Fibroblast of mammary gland (primary cell): ENCODE measurements around the gene ARMC3.

ENCODE experiments used
- DNase-seq: peaks from one replicate; pipeline ENCODE4 v3.0.0-alpha.2; 2010; ENCODE audit warnings: low read depth
- H3K4me3 ChIP-seq: 2 replicates; pipeline ENCODE4 v1.5.1; 2011; ENCODE audit warnings: low read depth, mild to moderate bottlenecking, low read length, moderate library complexity; ENCODE audit not compliant: control insufficient read depth
- CTCF ChIP-seq: conservative IDR thresholded peaks from 2 replicates; pipeline ENCODE4 v1.5.1; 2011; ENCODE audit warnings: low read depth, low read length, inconsistent platforms; ENCODE audit not compliant: control insufficient read depth, insufficient read depth

Gene ARMC3

GRCh38 chr10:22911067-22911466 is 16.8 kb upstream of the ARMC3 start:
- H3K4me3 ChIP-seq: no peak overlapping the region
- no peak for TF ChIP-seq CTCF
- no peak for DNase-seq

GRCh38 chr10:22911889-22912762 is 15.7 kb upstream of the ARMC3 start:
- no peak for TF ChIP-seq CTCF
- DNase-seq: peak; percentile 8
- no peak overlapping the region for H3K4me3 ChIP-seq

DNA sequence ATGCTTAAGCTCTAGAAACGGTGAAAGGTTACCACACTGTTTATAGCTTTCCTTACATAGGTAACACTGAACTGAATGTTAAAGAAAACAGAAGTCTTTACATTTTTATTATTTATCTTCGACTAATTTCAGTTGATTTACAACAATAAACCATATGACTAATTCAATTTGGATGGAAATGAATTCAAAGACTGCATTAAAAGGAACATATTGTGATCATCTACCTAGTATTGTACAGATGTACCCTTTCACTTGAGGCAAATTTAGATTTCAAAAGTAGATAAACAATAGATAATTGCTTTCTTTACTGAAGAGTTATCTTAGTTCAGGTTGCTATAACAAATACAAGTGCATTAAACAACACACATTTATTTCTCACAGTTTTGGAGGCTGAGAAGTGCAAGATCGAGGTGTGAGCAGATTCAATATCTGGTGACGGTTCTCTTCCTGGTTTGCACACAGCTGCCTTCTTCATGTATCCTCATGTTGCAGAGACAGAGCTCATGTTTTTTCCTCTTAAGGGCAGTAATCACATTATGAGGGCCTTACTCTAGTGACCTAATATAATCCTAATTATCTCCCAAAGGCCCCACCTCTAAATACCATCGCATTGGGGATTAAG is 15.0 kb upstream of the ARMC3 start:
- DNase-seq: no peak
- H3K4me3 ChIP-seq: no peak overlapping the region
- TF ChIP-seq CTCF: no peak

- TF ChIP-seq CTCF: no peak
- no peak for DNase-seq
- no peak overlapping the region for H3K4me3 ChIP-seq
These were observed 14.3 kb upstream of the ARMC3 start for GRCh38 chr10:22913474-22914092.

- no peak for TF ChIP-seq CTCF
- H3K4me3 ChIP-seq: no peak overlapping the region
- no peak for DNase-seq
These were observed 12.5 kb upstream of the ARMC3 start for GRCh38 chr10:22915314-22915713.

- TF ChIP-seq CTCF: no peak
- H3K4me3 ChIP-seq: no peak overlapping the region
These were observed 2.8 kb upstream of the ARMC3 start for GRCh38 chr10:22925088-22925487.

More at GRCh38 chr10:22925088-22925487, 2.8 kb upstream of the ARMC3 start:
- DNase-seq: no peak
